GM23338 (cell line): Measurements from ENCODE around the gene SLC7A10. TPM values are rescaled to one million over a fixed set of nuclear protein-coding genes. Genes with fewer than 3 reads are reported as not detected.

Source experiments
- ATAC-seq: fragments of 200-7000 bp; cut with Tn5 transposase; 3 replicates; pipeline ENCODE4 v1.9.1; 2020
- DNase-seq: peaks from one replicate; pipeline ENCODE4 v3.0.0-alpha.2; 2015; ENCODE audit warnings: low spot score
- H2AFZ ChIP-seq: fragments of 200-600 bp; sonication (generic); 2 replicates; pipeline ENCODE4 v1.8.0; 2016; ENCODE audit warnings: antibody characterized with exemption, mild to moderate bottlenecking, moderate library complexity
- H3F3A ChIP-seq: fragments of 200-600 bp; sonication (generic); replicated peaks from 2 replicates; pipeline ENCODE4 v1.8.0; 2017; ENCODE audit warnings: antibody characterized with exemption, mixed run types, low read depth
- H3K27ac ChIP-seq: fragments of 200-600 bp; sonication (generic); 2 replicates; pipeline ENCODE4 v1.6.1; 2016; ENCODE audit warnings: low read depth
- H3K27me3 ChIP-seq: fragments of 200-600 bp; sonication (generic); 2 replicates; pipeline ENCODE4 v1.8.0; 2016; ENCODE audit warnings: mild to moderate bottlenecking, mixed run types, moderate library complexity; ENCODE audit not compliant: insufficient read depth
- H3K36me3 ChIP-seq: fragments of 200-600 bp; sonication (generic); 2 replicates; pipeline ENCODE4 v1.8.0; 2016; ENCODE audit warnings: mild to moderate bottlenecking; ENCODE audit not compliant: insufficient read depth
- H3K4me1 ChIP-seq: fragments of 200-600 bp; sonication (generic); 2 replicates; pipeline ENCODE4 v1.8.0; 2016; ENCODE audit warnings: mild to moderate bottlenecking, moderate library complexity; ENCODE audit not compliant: insufficient read depth
- H3K4me2 ChIP-seq: fragments of 200-600 bp; sonication (generic); 2 replicates; pipeline ENCODE4 v1.7.1; 2017; ENCODE audit warnings: mixed run types
- H3K4me3 ChIP-seq: fragments of 200-600 bp; sonication (generic); 2 replicates; pipeline ENCODE4 v1.6.1; 2016; ENCODE audit warnings: mixed run types
- H3K79me2 ChIP-seq: fragments of 200-600 bp; sonication (generic); replicated peaks from 2 replicates; pipeline ENCODE4 v1.8.0; 2017; ENCODE audit warnings: mild to moderate bottlenecking; ENCODE audit not compliant: insufficient read depth
- H3K9me2 ChIP-seq: fragments of 200-600 bp; sonication (generic); 2 replicates; pipeline ENCODE4 v1.8.0; 2017; ENCODE audit not compliant: insufficient read depth
- H4K20me1 ChIP-seq: fragments of 200-600 bp; sonication (generic); replicated peaks from 2 replicates; pipeline ENCODE4 v1.8.0; 2017; ENCODE audit warnings: mild to moderate bottlenecking; ENCODE audit not compliant: insufficient read depth
- H3K27ac Mint-ChIP-seq: 2 replicates; pipeline ENCODE4 v1.8.0; 2020; ENCODE audit warnings: inconsistent platforms, mild to moderate bottlenecking, moderate library complexity, mixed read lengths
- H3K27me3 Mint-ChIP-seq: 3 replicates; pipeline ENCODE4 v1.8.0; 2022; ENCODE audit warnings: low read depth, mild to moderate bottlenecking, moderate library complexity, mixed read lengths, inconsistent platforms; ENCODE audit not compliant: insufficient read depth, poor library complexity
- H3K36me3 Mint-ChIP-seq: 3 replicates; pipeline ENCODE4 v1.8.0; 2021; ENCODE audit warnings: low read depth, mild to moderate bottlenecking, inconsistent platforms, moderate library complexity, mixed read lengths
- H3K4me1 Mint-ChIP-seq: 3 replicates; pipeline ENCODE4 v1.8.0; 2020; ENCODE audit warnings: mild to moderate bottlenecking, inconsistent platforms, mixed read lengths
- H3K4me3 Mint-ChIP-seq: 3 replicates; pipeline ENCODE4 v1.8.0; 2021; ENCODE audit warnings: moderate library complexity, mild to moderate bottlenecking, inconsistent platforms, mixed read lengths
- H3K9me3 Mint-ChIP-seq: 3 replicates; pipeline ENCODE4 v1.8.0; 2020; ENCODE audit warnings: moderate library complexity, mild to moderate bottlenecking, inconsistent platforms, mixed read lengths
- CTCF ChIP-seq, 2 experiments: fragments of 200-600 bp in 1 of 2; sonication (generic) in 1 of 2; conservative IDR thresholded peaks; 2 replicates each; pipeline versions ENCODE4 v1.5.1 to v1.6.1; 2016 to 2017; ENCODE audit warnings: antibody characterized with exemption in 2 of 2, low read depth in 2 of 2, mild to moderate bottlenecking in 2 of 2, moderate library complexity in 1 of 2
- EZH2 ChIP-seq: fragments of 200-600 bp; sonication (generic); IDR thresholded peaks from one replicate; pipeline ENCODE4 v1.8.0; 2017; ENCODE audit warnings: antibody characterized with exemption, mild to moderate bottlenecking, low read depth; ENCODE audit not compliant: unreplicated experiment
- EZH2phosphoT487 ChIP-seq: fragments of 200-600 bp; sonication (generic); IDR thresholded peaks from one replicate; pipeline ENCODE4 v1.8.1; 2018; ENCODE audit warnings: antibody characterized with exemption; ENCODE audit not compliant: unreplicated experiment
- JUNB ChIP-seq: IDR thresholded peaks from one replicate; pipeline ENCODE4 v1.6.1; 2016; ENCODE audit warnings: antibody characterized with exemption; ENCODE audit not compliant: unreplicated experiment
- POLR2AphosphoS5 ChIP-seq: IDR thresholded peaks from 2 replicates; pipeline ENCODE4 v1.6.1; 2016; ENCODE audit warnings: antibody characterized with exemption, low read depth
- REST ChIP-seq: IDR thresholded peaks from one replicate; pipeline ENCODE4 v1.6.1; 2018; ENCODE audit warnings: antibody characterized with exemption; ENCODE audit not compliant: unreplicated experiment
- polyA plus RNA-seq: library from polyadenylated mRNA; unstranded; fragments of >200 nt; fragmentation: Nextera tagmentation; extraction: Ambion mirVana; gene quantifications from 2 replicates; pipeline ENCODE4 v1.2.1, GENCODE V29; 2016
- total RNA-seq: library from RNA; depleted of rRNA; stranded (reverse); fragments of >200 nt; shearing (Covaris generic); gene quantifications from 2 replicates; pipeline ENCODE4 v1.2.3, GENCODE V29; 2014

The SLC7A10 gene
- total and polyA plus RNA-seq, 2 experiments from 2014 or later, result 3.3 to 6.3 TPM

- Histone ChIP-seq H3K9me2 (no peaks in the 10 kb centered on the region), H3F3A (no peaks in the 10 kb centered on the region), H3K79me2 (no peaks in the 10 kb centered on the region), H3K4me1 (no peaks in the 10 kb centered on the region), H3K4me2 (no peak overlapping the region), H4K20me1 (no peaks in the 10 kb centered on the region), H2AFZ (0 out of 2 replicates have a peak overlapping the region, but pooled peaks have one; percentile 80), H3K36me3 (no peaks in the 10 kb centered on the region), H3K27me3 (no peaks in the 10 kb centered on the region), H3K27ac (no peak overlapping the region), H3K4me3 (no peak overlapping the region)
- DNase-seq (peak; percentile 95), ATAC-seq (peak; percentile 86)
- Mint-ChIP-seq H3K4me3 (no peak overlapping the region), H3K4me1 (0 out of 3 replicates have a peak, but pooled peaks cover 2% of the 10 kb centered on the region), H3K27ac (no peak overlapping the region), H3K36me3 (no peaks in the 10 kb centered on the region; the same call in 2 of the 3 replicates), H3K27me3 (peaks cover 3% of the 10 kb centered on the region), H3K9me3 (no peaks in the 10 kb centered on the region)
- TF ChIP-seq REST (no peak), POLR2AphosphoS5 (no peak), EZH2phosphoT487 (no peak), JUNB (no peak), CTCF (conservative IDR thresholded peaks at IDR 0.05; ENCODE audit: low read depth in 2 of 2) (peak; percentile 86 to 96), EZH2 (no peak)
These were observed 9.8 kb upstream of the SLC7A10 start for GRCh38 chr19:33235269-33235995.

- H3K4me1 Mint-ChIP-seq, result 0 out of 3 replicates have a peak, but pooled peaks cover 1% of the 10 kb centered on the region
- H3K27ac ChIP-seq, result no peak overlapping the region
- H2AFZ ChIP-seq, result no peak overlapping the region
- H3K9me2 ChIP-seq, result no peaks in the 10 kb centered on the region
- no peak overlapping the region for H3K4me3 Mint-ChIP-seq
- no peaks in the 10 kb centered on the region for H3K36me3 ChIP-seq
- H3F3A ChIP-seq, result no peaks in the 10 kb centered on the region
- H3K27ac Mint-ChIP-seq, result no peak overlapping the region
- peaks cover 3% of the 10 kb centered on the region for H3K27me3 Mint-ChIP-seq
- ATAC-seq (no peak), DNase-seq (no peak)
- H3K27me3 ChIP-seq, result no peaks in the 10 kb centered on the region
- peaks cover 4% of the 10 kb centered on the region; the same call in 1 of the 3 replicates for H3K9me3 Mint-ChIP-seq
- no peaks in the 10 kb centered on the region for H4K20me1 ChIP-seq
- H3K4me2 ChIP-seq, result no peak overlapping the region
- H3K36me3 Mint-ChIP-seq, result no peaks in the 10 kb centered on the region; the same call in 2 of the 3 replicates
- H3K4me3 ChIP-seq, result no peak overlapping the region
- no peaks in the 10 kb centered on the region for H3K4me1 ChIP-seq
- no peaks in the 10 kb centered on the region for H3K79me2 ChIP-seq
- TF ChIP-seq JUNB (no peak), REST (no peak)
These were observed 9.1 kb upstream of the SLC7A10 start for GRCh38 chr19:33234736-33235135.
